HL-60 (cell line): ENCODE measurements around the gene PGGHG.

Experiments used
- GABPA ChIP-seq: IDR thresholded peaks from 2 replicates; pipeline ENCODE4 v1.6.1; 2012; ENCODE audit warnings: low read depth
- POLR2AphosphoS5 ChIP-seq: IDR thresholded peaks from 2 replicates; pipeline ENCODE4 v1.6.1; 2012; ENCODE audit warnings: low read depth
- TF ChIP-seq, protein P1 (sequence below): IDR thresholded peaks from one replicate; pipeline ENCODE4 v1.5.1; 2011; ENCODE audit warnings: low read length, control low read depth, inconsistent platforms; ENCODE audit not compliant: insufficient read depth

GRCh38 chr11:270451-271318, 18.2 kb upstream of the PGGHG start:
- TF ChIP-seq, protein P1, sequence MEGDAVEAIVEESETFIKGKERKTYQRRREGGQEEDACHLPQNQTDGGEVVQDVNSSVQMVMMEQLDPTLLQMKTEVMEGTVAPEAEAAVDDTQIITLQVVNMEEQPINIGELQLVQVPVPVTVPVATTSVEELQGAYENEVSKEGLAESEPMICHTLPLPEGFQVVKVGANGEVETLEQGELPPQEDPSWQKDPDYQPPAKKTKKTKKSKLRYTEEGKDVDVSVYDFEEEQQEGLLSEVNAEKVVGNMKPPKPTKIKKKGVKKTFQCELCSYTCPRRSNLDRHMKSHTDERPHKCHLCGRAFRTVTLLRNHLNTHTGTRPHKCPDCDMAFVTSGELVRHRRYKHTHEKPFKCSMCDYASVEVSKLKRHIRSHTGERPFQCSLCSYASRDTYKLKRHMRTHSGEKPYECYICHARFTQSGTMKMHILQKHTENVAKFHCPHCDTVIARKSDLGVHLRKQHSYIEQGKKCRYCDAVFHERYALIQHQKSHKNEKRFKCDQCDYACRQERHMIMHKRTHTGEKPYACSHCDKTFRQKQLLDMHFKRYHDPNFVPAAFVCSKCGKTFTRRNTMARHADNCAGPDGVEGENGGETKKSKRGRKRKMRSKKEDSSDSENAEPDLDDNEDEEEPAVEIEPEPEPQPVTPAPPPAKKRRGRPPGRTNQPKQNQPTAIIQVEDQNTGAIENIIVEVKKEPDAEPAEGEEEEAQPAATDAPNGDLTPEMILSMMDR, result no peak
- TF ChIP-seq POLR2AphosphoS5 (no peak), GABPA (no peak)
